Forelimb muscle (tissue), 1 donor: Measurements from ENCODE around the gene COPZ1. TPM values are rescaled to one million over a fixed set of nuclear protein-coding genes. Genes with fewer than 3 reads are reported as not detected.
"Not testable (repeated sequence)": the region's sequence is repeated elsewhere in the genome, so short reads cannot be mapped to it uniquely, and the experiment has no call there.

Source experiments
- DNase-seq: peaks from one replicate; pipeline ENCODE4 v3.0.0-alpha.2; 2013; ENCODE audit warnings: low read depth
- polyA plus RNA-seq: library from polyadenylated mRNA; unstranded; fragments of 120-200 nt; gene quantifications from one replicate; pipeline ENCODE4 v1.2.1, GENCODE V29; 2013; ENCODE audit not compliant: insufficient read length

COPZ1 gene, protein sequence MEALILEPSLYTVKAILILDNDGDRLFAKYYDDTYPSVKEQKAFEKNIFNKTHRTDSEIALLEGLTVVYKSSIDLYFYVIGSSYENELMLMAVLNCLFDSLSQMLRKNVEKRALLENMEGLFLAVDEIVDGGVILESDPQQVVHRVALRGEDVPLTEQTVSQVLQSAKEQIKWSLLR
- 135 TPM for polyA plus RNA-seq

- DNase-seq: peak; percentile 100
These were observed at the start of gene COPZ1 for GRCh38 chr12:54324617-54325441. Gene COPZ1 (plus strand): TSS chr12:54325131. CDS start chr12:54325164, 33 bp downstream.

DNA sequence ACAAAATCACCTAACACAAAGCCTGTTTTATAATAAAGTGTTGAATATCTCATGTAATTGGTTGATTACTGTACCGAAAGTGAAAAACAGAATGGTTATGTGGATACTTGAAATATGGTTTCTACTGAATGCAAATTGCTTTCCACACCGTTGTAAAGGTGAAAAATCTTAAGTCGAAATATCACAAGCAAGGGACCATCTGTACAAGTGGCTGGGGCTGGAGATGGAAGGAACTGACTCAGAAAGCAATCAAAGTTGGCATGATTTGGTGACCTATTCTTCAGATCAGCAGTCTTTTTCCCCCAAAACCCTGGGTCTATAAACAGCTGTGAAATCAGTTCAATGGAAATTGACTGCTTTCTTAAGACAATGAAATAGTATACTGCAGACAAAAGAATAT is 48.6 kb upstream of the COPZ1 start:
- no peak for DNase-seq

DNA sequence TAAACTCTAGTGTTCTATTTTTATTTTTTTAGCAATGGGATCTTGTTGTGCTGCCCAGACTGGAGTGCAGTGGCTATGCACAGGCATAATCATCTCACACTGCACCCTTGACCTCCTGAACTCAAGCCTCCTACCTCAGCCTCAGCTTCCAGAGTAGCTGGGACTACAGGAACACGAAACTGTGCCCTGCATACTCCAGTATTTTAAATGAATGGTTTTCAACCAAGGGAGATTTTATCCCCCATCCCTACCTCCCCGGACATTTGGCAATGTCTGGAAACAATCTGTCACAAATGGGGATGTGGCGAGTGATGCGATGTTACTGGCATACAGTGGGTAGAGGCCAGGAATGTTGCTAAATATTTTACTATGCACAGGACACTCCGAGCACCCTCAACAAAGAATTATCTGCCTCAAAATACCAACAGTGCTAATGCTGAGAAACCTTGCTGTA is 47.1 kb upstream of the COPZ1 start:
- DNase-seq: no peak

- DNase-seq: no peak
These were observed 45.7 kb upstream of the COPZ1 start for GRCh38 chr12:54279227-54279631.

DNA sequence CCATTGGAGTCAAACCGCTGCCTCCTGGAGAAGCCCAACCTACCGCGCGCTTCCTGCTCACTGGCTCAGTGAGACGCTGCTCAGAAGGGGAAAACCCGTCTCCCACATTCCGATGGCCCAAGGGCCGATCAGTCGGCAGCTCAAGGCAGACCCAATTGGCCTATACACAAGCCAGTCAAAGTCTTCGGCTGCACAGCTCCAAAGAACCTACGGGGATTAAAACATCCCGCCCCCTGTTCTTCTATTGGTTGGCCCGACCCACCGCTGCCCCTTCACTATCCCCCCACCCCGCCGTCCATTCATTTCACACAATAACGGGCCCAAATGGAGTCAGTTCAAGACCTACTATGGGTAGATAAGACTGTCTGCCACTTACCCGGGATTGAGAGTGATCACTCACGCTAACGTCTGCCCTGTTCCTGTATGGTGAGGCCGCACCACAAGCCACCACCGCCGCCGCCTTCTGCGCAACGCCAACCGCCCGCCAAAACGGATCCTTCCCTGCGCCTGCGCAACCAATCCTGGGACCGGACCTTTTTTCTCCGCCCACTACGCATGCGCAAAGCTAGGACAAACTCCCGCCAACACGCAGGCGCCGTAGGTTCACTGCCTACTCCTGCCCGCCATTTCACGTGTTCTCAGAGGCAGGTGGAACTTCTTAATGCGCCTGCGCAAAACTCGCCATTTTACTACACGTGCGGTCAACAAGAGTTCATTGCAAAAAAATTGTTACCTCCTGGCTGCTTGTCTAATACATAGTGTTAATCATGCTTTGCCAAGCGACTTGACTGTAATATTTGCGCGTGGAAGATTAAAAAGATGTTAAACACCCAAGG is 45.1 kb upstream of the COPZ1 start, which contains the start of gene CBX5:
CBX5 (minus strand) TSS at position 491 of the 836 bp plus-strand sequence. CDS start 22,472 bp downstream, outside the sequence.
- peak; percentile 100 for DNase-seq

DNA sequence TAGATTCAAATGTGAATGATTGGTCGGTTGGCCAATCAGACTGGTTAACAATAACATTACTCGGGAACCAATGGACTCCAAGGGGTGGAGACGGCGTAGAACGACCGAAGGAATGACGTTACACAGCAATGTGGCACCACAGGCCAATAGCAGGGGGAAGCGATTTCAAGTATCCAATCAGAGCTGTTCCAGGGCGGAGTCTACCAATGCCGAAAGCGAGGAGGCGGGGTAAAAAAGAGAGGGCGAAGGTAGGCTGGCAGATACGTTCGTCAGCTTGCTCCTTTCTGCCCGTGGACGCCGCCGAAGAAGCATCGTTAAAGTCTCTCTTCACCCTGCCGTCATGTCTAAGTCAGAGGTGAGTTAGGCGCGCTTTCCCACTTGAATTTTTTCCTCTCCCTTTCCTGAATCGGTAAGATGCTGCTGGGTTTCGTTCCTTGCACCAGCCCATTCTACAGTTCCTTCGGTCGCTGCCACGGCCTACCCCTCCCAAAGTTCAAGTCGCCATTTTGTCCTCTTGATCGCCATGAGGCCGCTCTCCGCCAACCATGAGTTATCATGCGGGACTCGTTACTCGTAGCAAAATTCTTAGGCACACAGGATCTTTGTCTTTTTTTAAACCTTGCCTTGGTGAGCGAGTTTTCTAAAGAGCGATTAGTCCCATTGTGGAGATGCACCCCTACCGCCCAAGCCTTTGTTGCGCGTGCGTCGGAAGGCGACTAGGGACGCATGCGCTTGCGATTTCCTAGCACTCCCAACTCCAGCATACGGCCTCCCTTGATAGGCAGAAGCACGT is 44.3 kb upstream of the COPZ1 start, which contains the start of gene HNRNPA1:
HNRNPA1 (plus strand) TSS at position 259 of the 793 bp plus-strand sequence; CDS start at position 341, 82 bp downstream.
- peak; percentile 100 for DNase-seq

- not testable (repeated sequence) for DNase-seq
These were observed 43.7 kb upstream of the COPZ1 start for GRCh38 chr12:54281261-54281638.

GRCh38 chr12:54281694-54282093 is 43.2 kb upstream of the COPZ1 start:
- not testable (repeated sequence) for DNase-seq

DNA sequence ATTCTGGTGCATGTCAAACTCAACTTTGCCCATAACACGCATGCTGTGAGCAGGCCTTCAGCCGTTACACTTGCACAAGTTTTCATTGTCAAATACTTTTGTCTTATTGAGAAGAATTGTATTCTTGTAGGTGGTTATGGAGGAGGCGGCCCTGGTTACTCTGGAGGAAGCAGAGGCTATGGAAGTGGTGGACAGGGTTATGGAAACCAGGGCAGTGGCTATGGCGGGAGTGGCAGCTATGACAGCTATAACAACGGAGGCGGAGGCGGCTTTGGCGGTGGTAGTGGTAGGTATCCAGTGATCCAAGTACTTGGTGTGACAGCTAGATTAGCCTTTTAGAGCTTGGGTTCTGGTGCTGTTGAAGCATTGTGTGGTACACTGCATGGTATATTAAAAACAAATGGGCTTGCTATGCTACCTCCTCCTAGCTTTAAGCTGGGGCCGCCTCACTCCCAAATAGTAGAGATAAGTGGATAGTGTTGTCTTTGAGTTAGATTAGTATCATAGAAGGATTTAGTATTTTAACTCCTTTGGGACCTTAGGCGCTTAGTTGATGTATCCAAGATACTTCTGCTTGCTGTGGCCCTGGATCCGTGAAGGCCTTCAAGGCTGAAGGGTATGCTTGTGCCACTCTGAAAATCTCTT is 41.9 kb upstream of the COPZ1 start:
- no peak for DNase-seq

DNA sequence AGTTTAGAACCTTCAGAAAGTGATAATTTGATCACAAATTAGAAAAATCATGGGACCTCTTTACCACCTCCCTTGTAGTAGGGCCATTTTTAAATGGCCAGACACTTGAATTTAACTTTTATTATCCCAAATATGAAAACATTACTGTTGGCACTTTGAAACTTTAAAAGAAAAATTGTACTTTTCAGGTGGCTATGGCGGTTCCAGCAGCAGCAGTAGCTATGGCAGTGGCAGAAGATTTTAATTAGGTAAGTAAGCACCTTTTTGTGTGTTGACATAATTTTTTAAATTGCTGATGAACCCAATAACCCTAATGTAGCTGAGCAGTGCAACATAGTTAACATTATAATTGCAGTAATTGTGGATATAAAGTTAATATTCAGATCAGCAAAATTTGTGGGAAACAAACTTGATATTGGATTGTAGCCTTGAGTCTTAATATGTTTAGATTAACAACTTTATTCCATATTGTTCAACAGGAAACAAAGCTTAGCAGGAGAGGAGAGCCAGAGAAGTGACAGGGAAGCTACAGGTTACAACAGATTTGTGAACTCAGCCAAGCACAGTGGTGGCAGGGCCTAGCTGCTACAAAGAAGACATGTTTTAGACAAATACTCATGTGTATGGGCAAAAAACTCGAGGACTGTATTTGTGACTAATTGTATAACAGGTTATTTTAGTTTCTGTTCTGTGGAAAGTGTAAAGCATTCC is 40.7 kb upstream of the COPZ1 start:
- DNase-seq: not testable (repeated sequence)

DNA sequence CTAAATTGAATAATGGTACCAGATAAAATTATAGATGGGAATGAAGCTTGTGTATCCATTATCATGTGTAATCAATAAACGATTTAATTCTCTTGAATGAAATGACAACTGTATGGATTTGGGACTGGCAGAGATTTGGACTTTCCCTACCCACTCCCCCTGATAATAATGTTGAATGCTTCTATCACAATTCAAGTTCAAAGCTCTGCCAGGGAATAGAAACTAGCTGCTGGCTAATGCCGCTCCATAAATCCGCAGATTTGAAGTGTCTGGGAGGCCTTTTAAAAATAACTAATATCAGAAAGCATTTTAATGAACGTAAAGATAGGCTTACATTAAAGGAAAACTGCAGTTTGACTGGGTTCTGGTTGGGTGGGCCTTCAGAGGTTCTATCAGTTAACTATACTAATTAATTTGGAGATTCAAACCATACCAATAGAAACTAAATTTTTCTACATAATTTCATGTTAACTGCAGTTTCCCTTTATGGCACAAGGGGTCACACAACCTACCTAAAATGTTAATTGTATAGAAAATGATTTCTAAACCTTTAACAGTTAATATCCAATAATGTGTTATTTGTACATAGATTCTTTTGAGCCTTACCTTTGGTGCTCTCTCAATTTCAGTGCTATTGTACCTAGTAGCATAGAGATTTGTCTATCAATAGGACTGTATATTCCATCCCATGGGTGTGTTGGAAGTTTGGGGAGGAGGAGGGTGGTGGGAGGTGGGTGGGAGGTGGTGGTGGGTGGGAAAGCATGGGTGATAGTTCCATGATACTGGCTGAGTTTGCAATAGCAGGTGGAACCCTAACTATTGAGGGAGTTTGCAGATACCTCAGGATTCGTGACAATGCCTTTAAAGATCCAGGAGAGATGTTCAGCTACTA is 39.5 kb upstream of the COPZ1 start:
- DNase-seq: no peak

DNA sequence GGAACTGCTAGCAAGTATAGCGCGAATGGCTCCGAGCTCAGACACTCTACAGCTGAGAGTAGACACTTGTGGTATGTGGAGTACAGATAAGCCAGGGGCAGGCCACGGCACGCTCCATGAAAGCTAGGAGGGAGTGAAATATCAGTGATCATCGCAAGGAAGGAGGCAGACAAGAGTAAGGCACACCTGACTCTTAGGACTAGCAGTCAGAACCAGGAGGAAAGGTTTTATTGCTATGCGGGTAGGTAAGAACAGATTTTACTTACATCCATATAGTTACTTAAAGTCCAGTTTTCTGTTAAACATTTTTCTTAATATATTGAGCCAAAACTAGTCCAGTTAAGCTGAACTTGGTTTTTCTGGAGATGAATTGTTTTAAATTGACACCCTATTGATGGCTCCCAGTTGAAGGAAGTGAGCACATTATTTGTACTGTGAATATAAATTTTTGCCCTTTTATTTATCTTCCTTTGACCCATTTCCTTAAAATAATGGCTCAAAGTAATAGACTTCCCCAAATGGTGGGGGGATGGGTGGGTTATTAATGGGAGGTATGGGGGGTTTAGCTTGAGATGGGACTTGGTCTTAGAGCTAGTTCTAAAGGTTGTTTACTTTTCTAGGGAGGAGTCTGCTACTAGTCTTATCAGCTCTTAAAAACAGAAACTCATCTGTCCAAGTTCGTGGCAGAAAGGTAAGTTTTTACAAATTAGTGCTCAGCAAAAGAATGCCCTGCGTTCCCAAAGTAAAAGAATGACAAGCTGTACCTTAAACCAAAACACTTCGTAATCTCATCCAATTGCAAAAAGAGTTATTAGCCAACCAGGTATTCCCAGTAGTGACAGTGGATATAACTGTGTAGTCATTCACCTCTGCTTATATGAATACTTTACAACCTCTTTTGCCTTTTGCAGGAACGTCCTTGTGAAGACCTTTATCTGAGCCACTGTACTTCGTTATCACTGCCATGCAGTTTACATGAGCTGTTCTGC is 38.6 kb upstream of the COPZ1 start:
- DNase-seq: no peak

GRCh38 chr12:54287261-54288157 is 37.4 kb upstream of the COPZ1 start:
- peak; percentile 55 for DNase-seq

GRCh38 chr12:54292083-54292930 is 32.6 kb upstream of the COPZ1 start:
- no peak for DNase-seq

- DNase-seq: no peak
These were observed 32.0 kb upstream of the COPZ1 start for GRCh38 chr12:54292931-54293241.
